Measurements from ENCODE around the gene HOXB3.

Gene HOXB3

DNA sequence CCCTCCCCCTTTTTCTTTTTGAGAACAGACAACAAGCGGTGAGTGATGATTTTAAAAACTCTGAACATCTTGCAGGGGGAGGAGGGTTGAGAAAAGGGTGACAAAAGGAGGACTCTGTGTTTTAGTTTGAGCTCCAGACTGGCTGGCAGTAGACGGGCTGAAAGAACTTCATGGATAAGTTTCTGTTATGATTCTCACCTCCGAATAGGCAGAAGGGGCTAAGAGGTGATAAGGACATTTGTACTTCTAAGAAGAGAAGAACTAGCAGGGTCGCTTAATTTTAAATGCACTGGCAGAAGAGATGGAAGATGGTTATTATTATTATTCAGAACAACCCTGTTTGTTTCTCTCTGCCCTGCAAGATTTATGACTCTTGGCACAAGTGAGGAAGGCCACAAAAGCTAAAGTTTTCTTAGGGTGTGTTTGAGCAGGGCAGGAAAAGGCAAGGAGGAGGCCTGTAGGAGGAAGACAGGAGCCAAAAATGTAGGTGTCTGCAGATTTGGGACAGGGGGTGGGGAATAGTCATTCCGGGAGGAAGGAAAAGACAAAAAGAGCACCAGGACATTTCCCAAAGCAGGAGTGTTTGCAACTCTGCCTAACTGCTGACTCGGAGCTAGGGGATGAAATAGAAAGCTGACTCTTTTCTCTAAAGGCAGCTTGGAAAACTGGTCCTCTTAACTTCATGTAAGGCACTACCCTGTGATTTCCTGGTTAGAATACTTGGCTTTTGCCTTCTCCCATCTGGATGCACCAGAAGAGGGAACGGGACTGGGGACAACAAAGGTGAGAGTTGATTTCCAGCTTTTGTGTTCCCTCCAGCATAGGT, 33.3 kb downstream of the HOXB3 start:
- no peak for DNase-seq (ENCODE audit: low read depth in 2 of 2)

DNA sequence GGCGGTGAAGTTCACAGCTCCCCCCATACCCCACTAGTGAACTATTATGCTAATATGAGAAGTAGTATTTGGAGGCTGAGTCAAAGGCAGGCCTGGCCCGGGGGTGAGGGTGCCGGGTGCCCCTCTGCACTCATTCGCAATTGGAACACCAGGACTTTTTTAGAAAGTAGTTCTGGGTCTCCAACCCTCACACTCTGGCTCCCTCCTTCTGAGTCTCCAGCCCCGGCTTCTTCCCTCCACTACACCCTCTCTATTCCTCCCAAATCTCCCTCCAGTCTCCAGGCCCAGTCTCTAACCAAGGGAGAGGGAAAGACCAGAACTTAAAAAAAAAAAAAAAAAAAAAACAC, 33.8 kb downstream of the HOXB3 start:
- DNase-seq (ENCODE audit: low read depth in 2 of 2) = no peak

DNA sequence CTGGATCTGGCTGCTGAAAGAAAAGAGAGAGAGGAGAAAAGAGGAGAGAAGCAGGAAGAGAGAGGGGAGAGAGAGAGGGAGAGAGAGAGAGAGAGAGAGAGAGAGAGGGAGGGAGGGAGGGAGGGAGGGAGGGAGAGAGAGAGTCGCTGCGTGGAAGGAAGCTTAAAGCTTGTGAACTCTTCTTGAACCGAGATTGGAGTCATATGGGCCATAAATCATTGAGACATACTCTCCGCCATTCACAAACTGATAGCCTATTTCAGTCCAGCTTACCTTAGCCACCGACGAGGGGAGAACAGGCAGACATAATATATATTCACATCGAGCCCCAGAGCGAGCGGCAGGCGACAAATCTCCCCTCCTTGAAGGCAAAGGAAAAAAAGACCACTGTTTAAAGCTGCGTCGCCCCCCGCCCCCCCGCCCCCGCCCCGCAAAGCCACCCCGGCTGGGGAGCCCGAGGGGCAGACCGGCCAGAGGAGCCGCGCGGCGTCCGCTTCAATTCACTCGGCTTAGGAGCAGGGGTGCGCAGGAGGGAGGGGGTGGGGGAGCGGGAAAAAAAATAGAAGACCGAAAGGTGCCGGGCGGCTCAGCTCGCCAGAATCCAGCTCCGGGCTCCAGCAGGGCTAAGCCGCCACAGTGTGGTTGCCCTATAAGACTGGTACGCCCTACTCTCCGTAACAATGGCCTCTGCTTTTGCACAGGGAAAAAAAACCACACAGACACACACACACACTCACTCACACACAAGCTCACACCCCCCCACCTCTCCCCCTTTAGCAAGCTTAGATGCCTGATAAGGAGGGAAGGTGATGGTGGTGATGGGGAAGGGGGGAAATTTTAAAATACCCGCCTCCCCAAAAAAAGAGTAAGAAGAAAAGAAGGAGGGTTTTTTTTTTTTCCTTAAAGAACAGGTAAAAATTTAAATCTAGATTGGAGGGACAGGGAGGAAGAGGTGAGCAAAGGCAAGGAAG, 34.5 kb downstream of the HOXB3 start:
- DNase-seq (ENCODE audit: low read depth in 2 of 2) = no peak

DNA sequence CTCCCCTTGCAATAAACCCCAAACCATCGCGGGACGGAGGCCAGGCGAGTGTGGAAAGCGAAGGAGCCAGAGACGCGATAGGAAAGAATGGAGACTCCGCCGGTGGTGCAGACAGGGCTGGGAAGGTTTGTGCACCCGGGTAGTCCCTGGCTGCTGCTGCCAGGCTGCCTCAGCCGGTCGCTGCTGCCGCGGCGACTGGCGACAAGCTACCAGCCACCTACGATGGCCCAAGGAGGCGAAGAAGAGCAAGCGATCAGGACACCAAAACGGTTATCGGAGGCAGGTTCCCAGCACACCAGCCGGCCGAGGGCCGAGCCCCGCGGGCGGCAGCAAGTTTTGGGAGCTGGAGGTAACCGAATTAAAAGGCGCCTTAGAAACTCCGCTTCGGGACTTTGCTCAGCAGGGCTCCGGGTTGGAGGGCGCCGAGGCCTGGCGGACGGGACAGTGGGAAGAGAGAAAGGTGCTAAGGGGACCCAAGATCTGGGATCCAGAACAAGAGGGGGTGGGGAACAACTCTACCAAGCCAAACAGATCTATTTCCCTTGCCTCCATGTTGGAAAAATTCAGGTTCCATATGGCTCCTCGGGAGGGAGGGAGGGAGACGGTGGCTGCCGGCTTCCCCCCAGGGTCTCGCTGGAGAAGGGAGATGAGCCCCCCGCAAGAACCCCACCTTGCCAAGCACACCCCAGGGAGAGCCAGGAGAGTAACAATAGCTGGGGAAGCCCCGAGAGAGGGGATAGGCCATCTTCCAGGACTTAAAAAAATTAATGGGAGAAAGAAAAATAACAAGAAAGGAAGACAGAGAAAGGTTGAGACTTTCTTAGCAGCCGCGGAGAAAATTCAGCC, 35.4 kb downstream of the HOXB3 start:
- no peak for DNase-seq (ENCODE audit: low read depth in 2 of 2)

DNA sequence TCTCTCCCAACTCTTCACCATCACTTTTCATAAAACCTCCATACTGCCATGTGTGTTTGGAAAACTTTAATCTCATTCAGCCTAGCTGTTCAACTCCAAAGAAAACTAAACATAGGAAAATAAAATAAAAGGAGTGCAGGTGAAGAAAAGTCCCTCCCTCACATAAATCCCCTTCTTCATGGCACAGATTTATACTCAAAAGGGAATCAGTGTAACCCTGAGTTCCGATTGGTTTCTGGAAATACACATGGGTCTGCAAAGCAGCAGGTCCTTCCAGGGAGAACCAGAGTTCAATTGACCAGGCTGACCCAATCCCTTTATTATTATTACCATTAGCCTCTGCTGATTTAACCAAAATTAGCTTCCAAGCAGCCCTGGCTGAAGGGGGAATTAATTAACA, 36.2 kb downstream of the HOXB3 start:
- DNase-seq (ENCODE audit: low read depth in 2 of 2) = no peak

DNA sequence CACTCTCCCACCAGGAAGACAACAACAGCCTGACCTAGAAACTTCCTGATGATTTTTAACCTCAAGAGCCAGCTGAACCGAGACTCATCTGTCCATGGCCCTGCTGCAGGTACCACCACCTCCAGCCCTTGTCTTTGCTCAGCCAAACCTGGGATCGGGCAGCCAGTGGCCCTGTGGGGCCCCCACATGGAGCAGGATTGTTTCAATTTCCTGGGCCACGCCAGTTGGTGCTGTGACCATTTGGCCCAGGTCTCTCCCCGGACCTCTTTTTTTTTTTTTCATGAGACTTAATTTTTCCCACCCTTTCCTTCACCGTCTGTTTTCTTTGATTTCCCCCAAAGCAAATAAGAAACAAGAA, 36.9 kb downstream of the HOXB3 start:
- no peak for DNase-seq (ENCODE audit: low read depth in 2 of 2)

DNA sequence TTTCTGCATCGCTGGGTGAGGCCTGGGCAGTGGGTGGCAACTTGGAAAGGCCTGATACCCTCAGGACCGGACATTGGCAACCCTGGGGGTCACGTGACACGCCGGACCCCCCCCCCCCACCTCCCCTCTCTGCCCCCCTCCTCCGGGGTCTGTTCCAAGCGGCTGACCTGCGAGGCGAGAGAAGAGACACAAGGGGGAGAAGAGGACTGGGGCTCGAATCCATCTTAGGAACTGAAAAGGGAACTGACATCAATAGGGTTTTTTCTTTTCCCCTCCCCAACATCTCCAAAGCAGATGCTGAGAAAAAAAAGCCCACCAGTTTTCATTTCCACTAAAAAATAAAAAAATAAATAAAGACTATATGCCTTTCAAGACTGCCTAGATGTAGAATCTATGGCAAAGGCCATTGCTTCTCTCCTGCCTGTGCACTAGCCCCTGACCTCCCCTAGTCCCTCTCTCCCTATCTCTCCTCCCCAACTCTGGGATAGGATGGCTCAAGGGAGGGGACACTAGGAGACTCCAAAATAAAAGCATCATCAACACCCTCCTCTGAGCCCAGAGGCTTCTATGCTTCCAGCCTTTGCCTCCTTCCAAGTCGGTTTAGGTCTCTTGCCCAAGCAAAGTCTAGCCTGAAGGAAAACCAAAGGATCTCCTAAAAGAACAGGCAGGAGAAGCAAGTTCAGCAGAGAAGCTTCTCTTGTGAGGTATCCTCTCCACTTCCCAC, 37.4 kb downstream of the HOXB3 start:
- no peak for DNase-seq (ENCODE audit: low read depth in 2 of 2)

DNA sequence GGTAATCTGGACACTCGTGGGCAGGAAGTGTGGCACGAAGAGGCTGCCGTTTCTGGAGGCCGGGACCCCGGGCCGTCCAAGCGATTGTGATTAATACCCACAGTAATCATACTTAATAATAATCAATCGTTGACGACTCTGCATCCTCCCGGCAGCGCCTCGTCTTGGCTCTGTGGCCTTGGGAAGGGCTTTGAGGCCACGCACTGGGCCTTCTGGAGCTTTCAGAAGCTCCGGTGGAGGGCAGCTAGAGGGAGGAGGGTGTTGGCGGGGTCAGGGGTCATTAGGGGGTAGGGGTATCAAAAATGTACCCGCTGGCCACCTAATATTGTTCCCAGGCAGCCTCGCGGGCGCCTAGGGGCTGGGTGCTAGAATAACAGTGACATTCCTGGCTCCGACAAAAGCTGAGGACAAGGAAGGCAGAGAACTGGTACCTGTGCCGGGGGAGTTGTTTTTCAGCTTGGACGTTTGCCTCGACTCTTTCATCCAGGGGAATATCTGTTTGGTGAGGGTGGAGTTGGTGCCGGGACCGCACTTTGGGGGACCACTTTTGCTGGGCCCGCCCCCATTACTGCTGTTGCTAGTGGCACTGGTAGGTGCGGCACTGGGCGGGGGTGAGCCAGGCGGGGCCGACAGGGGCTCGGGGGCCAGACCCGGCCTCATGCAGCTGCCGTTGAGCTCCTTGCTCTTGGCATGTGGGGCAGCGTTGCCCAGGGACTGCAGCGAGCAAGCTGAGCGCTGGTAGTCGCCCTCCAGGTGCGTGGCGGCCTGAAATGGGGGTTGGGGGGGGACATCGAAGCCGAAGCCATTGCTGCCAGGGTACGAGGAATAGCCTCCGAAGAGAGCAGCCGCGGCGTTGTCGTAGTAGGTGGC, 38.2 kb downstream of the HOXB3 start:
- no peak for DNase-seq (ENCODE audit: low read depth in 2 of 2)

DNA sequence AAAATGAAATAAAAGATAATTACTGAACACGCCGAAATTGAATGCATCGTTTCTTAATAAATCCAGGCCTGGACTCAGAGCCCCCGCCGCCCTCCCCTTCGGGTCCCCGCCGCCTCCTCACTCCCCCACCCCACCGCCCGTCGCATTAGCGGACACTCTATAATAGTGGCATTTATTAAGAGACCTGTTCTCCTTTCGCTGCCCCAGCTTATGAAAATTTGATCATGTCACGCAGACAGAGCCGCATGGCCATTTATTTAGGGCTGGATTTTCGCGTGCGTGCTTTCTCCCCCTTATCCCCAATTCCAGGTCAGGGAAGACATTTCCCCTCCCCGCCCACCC, 38.9 kb downstream of the HOXB3 start:
- no peak for DNase-seq (ENCODE audit: low read depth in 2 of 2)

DNA sequence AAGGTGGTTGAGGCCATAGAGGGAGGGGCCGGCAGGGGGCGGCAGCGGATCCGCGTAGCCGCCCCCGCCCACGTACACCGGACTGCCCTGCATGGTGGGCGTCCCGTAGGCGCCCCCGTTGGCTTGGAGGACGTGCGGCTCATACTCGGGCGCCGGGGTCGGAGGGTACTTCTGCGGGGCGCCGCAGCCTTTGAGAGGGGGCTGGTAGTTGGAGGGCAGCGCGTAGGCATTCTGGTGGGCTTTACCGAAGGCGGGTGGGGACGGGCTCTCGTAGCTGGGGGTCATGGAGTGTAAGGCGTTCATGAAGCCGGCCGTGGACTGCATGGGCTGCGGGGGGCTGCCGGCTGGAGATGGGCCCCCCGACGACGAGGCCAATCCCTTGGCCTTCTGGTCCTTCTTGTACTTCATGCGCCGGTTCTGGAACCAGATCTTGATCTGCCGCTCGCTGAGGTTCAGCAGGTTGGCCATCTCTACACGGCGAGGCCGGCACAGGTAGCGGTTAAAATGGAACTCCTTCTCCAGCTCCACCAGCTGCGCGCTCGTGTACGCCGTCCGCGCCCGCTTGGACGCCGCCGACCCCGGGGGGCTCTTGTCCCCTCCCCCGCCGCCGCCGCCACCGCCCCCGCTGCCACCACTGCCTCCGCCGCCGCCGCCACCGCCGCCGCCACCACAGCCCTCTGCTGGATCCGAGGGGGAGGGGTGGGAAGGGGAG, 39.4 kb downstream of the HOXB3 start:
- no peak for DNase-seq (ENCODE audit: low read depth in 2 of 2)

DNA sequence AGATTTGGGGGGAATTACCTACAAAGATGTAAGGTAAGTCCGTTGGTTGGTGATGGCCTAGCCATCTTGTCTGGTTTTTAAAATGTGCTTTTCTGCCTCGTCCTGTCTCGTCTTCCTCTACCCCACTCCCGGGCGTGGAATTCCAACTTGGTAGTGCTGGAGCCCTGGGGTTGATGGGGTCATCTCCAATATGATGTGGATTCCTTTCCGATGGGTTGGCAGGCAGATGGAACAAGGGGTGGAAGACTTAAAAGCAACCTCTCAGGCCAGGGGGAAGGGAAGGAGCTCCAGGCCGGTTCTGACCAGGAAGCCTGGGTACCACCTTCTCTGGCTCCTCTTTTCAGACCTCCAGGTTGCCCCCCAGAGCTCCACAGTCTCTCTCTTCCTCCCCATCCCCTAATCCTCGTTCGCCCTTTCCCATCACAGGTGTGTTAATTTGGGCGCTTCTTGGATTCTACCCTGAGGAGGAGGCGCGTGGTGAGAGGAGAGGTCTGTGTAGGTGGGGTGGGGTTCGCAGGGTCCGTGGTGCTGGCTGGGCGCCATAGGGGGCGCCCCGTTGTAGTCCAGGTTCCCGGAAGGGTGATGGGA, 40.0 kb downstream of the HOXB3 start:
- DNase-seq (ENCODE audit: low read depth in 2 of 2) = no peak

DNA sequence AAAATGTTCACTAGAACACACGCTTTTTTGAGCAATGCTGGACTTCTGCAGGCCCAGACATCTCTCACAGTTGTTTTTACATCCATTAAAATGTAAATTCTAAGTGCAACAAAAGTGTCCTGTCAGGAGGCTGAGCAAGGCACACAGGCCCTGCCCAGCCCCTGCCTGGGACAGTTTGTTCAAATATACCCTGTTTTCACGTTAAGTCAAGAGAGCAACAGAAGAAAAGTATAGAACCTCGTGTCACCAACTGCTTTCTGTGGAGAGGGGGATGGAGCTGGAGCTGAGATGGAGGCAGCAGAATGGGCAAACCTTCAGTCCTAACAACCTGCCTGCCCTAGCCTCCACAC, 40.8 kb downstream of the HOXB3 start:
- DNase-seq (ENCODE audit: low read depth in 2 of 2) = no peak

DNA sequence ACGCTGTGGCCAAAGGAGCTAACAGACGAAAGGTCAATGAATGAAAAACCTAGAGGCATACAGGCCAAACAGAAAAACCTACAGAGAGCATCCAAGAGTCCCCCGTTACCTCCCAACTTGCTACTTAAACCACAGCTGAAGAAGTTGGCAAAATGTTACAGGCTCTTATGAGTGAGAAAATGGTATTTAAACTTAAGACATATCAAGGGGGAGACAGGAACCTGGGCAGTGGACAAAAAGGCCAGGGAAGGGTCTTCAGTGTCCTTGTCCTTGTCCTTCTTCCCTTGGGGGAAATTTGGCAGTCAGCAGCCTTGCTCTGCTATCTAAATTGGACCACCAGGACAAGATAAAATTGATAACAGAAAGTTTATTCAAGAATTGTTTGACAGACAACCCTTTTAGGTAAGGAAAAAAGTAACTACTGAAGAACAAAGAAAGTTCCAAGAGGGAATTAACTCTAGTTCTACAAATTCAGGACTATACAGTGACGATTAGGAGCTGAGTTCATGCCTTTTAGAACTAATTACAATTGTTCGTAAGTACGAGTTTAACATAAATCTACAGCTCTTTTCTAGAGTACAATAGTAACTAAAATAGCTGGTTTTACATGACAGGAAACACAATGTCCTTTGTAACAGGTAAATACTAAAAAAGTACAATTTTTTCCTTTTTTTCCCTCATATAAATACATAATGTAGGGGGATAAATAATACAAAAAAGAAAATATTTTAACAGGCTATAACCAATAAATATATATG, 41.3 kb downstream of the HOXB3 start:
- no peak for DNase-seq (ENCODE audit: low read depth in 2 of 2)

DNA sequence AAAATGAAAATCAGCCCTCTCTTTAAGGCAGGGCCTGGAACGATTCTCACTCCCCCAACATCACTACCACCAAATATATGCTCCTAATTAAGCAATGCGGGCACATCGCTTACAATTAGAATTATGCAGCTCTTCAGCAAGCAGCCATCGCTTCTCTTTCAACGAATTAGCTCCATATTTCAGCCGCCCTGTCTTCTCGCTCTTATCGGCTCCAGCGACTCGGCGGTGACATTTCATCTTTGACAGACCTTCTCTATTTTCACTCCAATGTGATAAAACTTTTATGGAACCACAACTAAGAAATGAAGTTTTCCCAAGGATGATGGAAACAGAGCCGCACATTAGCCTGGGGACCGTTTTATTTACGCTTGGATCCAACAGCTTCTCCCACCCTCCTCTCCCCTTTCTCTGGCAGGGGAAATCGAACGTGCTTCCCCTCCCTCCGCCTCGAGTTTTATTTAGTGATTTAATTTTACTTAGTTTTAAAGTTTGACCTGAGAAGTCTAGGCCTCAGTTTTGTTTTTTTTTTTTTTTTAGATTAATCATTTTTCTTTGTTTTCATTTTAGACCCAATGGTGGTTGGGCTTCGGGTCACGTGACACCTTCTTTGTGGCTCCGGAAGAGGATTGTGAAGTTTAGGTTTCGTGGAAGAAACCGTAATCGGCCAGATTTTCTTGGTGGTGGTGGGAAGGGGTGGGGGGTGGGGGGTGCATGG, 42.1 kb downstream of the HOXB3 start:
- peak in 1 of 2 donors; percentile 31 for DNase-seq (ENCODE audit: low read depth in 2 of 2)

DNA sequence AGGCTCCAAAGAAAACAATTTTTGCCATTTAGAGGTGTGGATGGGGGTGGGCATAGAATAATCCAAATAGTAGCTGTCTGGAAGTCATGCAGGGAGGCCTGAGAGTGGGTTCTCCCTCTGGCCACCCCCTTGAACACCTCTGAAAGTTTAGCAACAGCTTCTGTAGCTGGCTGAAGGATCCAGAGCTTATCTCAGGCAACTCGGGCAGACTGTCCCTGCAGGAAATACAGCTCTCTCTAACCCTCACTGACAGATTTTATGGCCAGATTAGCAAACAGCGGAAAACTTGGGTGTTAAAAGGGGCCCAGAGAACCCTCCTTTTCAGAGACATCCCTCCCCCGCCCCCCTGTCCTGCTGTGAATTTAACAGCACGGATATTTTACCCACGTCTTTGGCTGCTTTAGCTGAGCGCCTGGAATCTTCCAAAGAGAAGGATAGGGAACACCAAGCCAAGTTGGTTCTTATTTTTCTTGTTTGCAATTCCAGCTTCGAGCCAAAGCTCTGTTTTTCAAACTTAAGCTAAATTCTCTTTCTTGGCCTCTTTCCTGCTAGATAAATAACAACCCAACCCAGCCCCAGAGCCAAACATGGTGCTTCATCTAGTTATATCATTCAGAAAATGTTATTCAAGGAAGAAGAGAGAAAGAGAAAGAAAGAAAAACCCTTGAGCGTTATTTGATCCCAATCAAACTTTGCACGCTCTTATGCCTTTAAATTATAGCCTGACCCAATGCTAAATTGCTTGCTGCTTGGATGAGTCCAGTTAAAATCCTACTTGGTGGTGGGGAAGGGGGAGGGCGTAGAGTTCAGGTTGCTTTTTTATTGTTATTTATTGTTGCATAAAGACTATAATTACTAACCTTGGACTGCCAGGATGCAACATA, 42.9 kb downstream of the HOXB3 start:
- DNase-seq (ENCODE audit: low read depth in 2 of 2) = no peak

DNA sequence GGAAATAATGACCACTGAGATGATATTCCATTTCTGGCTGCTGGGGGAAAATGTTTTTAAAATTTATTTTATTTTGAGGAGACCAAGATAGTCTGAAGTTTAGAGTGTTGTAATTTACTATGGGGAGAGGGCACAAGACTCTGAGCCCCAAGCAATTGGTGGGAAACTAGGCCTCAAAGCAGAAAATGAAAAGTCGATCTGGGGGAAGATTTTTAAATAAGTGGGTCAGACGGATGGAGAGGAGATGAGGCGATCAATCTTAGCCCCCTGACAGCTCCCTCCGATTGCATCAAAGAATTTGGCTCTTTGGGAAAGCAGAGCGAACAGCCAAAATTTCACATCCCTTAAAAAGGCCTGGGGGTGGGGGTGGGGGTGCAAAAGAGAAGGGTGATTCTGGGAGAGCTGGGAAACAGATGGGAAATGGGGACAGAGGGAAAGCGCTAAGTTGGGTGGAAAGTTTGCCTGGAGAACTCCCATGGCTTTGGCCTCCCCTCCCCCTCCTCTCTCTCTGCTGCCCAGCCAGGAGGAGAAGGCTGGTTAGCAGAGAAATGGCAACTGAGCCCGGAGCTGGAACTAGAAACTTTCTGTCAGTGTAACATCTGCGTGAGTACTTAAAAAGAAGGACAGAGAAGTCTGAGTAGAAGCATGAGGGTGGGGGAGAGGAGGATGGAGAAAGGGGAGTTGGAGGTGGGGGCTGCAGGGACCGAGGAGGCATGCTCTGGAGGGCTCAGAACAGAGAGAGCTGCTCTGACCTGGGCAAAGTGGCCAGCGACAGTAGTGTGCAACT, 43.7 kb downstream of the HOXB3 start:
- DNase-seq (ENCODE audit: low read depth in 2 of 2) = no peak

All from activated CD4-positive, alpha-beta T cell treated with anti-CD3 and anti-CD28 coated beads for 24 hours (primary cell).